SK-N-SH (cell line): ENCODE measurements around the gene FAM83F. TPM values are rescaled to one million over a fixed set of nuclear protein-coding genes. Genes with fewer than 3 reads are reported as not detected.

Experiments
- CTCF ChIA-PET: fragments of 300-600, 350-600 bp; formaldehyde crosslinking; extraction: SDS; loops from one replicate; lab custom pipeline; 2021; lab: Yijun Ruan, JAX
- POLR2A ChIA-PET: fragments of 350-600 bp; sonication (Branson Sonifier 250); formaldehyde crosslinking; extraction: SDS; loops from one replicate; lab custom pipeline; 2020; ENCODE audit warnings: antibody characterized with exemption, inconsistent platforms; lab: Yijun Ruan, JAX
- DNase-seq: peaks from one replicate; pipeline ENCODE4 v3.0.0; 2012
- H2AFZ ChIP-seq: fragments of 200-600 bp; sonication (generic); 2 replicates; pipeline ENCODE4 v1.8.1; 2016; ENCODE audit warnings: antibody characterized with exemption, mild to moderate bottlenecking, low read depth
- H3F3A ChIP-seq: fragments of 200-600 bp; sonication (generic); replicated peaks from 2 replicates; pipeline ENCODE3; 2016; ENCODE audit warnings: antibody characterized with exemption, mild to moderate bottlenecking; ENCODE audit not compliant: insufficient read depth
- H3K27ac ChIP-seq, 2 experiments: fragments of 200-500 bp in 1 of 2; fragments of 200-600 bp in 1 of 2; sonication (Bioruptor generic) in 1 of 2; sonication (generic), shearing (Covaris generic) in 1 of 2; 2 replicates each; pipeline versions ENCODE4 v1.5.1 to v1.6.1; 2014 to 2016; ENCODE audit warnings: low read depth in 2 of 2, inconsistent platforms in 1 of 2, low read length in 1 of 2, mild to moderate bottlenecking in 1 of 2, mixed read lengths in 1 of 2
- H3K27me3 ChIP-seq: fragments of 200-600 bp; sonication (generic), shearing (Covaris generic); 2 replicates; pipeline ENCODE4 v1.6.1; 2016; ENCODE audit warnings: mixed run types; ENCODE audit not compliant: insufficient read depth
- H3K36me3 ChIP-seq, 2 experiments: fragments of 200-500 bp in 1 of 2; fragments of 200-600 bp in 1 of 2; sonication (Bioruptor generic) in 1 of 2; sonication (generic) in 1 of 2; replicated peaks in 1 of 2; 2 replicates each; pipeline versions ENCODE3 to v1.5.1; 2014 to 2016; ENCODE audit warnings: low read length in 1 of 2, mild to moderate bottlenecking in 1 of 2; ENCODE audit not compliant: insufficient read depth in 2 of 2, control insufficient read depth in 1 of 2
- H3K4me1 ChIP-seq, 2 experiments: fragments of 200-500 bp in 1 of 2; fragments of 200-600 bp in 1 of 2; sonication (Bioruptor generic) in 1 of 2; sonication (generic), shearing (Covaris generic) in 1 of 2; 2 replicates each; pipeline versions ENCODE4 v1.5.1 to v1.6.1; 2014 to 2016; ENCODE audit warnings: low read depth in 1 of 2, low read length in 1 of 2, mixed run types in 1 of 2; ENCODE audit not compliant: insufficient read depth in 2 of 2, control insufficient read depth in 1 of 2
- H3K4me2 ChIP-seq: fragments of 200-600 bp; sonication (generic), shearing (Covaris generic); 2 replicates; pipeline ENCODE4 v1.6.1; 2017; ENCODE audit warnings: mixed run types
- H3K4me3 ChIP-seq, 2 experiments: fragments of 200-500 bp in 1 of 2; fragments of 200-600 bp in 1 of 2; sonication (Bioruptor generic) in 1 of 2; sonication (generic), shearing (Covaris generic) in 1 of 2; 2 replicates each; pipeline versions ENCODE4 v1.5.1 to v1.8.1; 2014 to 2016; ENCODE audit warnings: low read depth in 2 of 2, inconsistent platforms in 1 of 2, low read length in 1 of 2, mild to moderate bottlenecking in 1 of 2, mixed read lengths in 1 of 2, moderate library complexity in 1 of 2
- H3K79me2 ChIP-seq: fragments of 200-600 bp; sonication (generic); 2 replicates; pipeline ENCODE4 v1.8.1; 2017; ENCODE audit warnings: mild to moderate bottlenecking; ENCODE audit not compliant: insufficient read depth
- H3K9ac ChIP-seq: fragments of 200-600 bp; sonication (generic); 2 replicates; pipeline ENCODE4 v1.6.1; 2017; ENCODE audit warnings: mixed run types
- H3K9me2 ChIP-seq: fragments of 200-600 bp; sonication (generic); 2 replicates; pipeline ENCODE4 v1.6.1; 2017; ENCODE audit warnings: mixed run types
- H3K9me3 ChIP-seq: fragments of 200-600 bp; sonication (generic); 2 replicates; pipeline ENCODE4 v1.6.1; 2017; ENCODE audit warnings: mixed run types, mild to moderate bottlenecking, moderate library complexity
- H4K20me1 ChIP-seq: fragments of 200-600 bp; sonication (generic); 2 replicates; pipeline ENCODE4 v1.6.1; 2017; ENCODE audit warnings: mild to moderate bottlenecking, mixed run types; ENCODE audit not compliant: insufficient read depth
- EP300 ChIP-seq, 2 experiments: IDR thresholded peaks; 2 replicates each; pipeline versions ENCODE4 v1.4.0 to v1.6.1; 2012; ENCODE audit warnings: borderline replicate concordance in 1 of 2, low read depth in 1 of 2, low read length in 1 of 2
- FOSL2 ChIP-seq: IDR thresholded peaks from 2 replicates; pipeline ENCODE4 v1.4.0; 2012; ENCODE audit warnings: low read depth, mild to moderate bottlenecking, moderate library complexity, borderline replicate concordance
- FOXJ3 ChIP-seq: sonication (generic); formaldehyde crosslinking; IDR thresholded peaks from 2 replicates; pipeline ENCODE4 v1.5.1; 2020; ENCODE audit warnings: mild to moderate bottlenecking, missing genetic modification reagents
- FOXM1 ChIP-seq: IDR thresholded peaks from 2 replicates; pipeline ENCODE4 v1.4.0; 2012; ENCODE audit warnings: low read depth, mild to moderate bottlenecking
- GABPA ChIP-seq: IDR thresholded peaks from 2 replicates; pipeline ENCODE4 v1.4.0; 2012; ENCODE audit warnings: low read depth, mild to moderate bottlenecking
- GATA2 ChIP-seq: sonication (generic); formaldehyde crosslinking; IDR thresholded peaks from 2 replicates; pipeline ENCODE4 v1.5.0; 2020; ENCODE audit warnings: mild to moderate bottlenecking, missing genetic modification reagents
- IRF3 ChIP-seq: fragments of 150-350 bp; IDR thresholded peaks from 2 replicates; pipeline ENCODE4 v1.6.1; 2016; ENCODE audit warnings: mild to moderate bottlenecking, low read depth, low read length
- MEF2A ChIP-seq: IDR thresholded peaks from 2 replicates; pipeline ENCODE4 v1.4.0; 2012; ENCODE audit warnings: low read depth, borderline replicate concordance
- NRF1 ChIP-seq: IDR thresholded peaks from 2 replicates; pipeline ENCODE4 v1.6.1; 2012; ENCODE audit warnings: low read depth, mild to moderate bottlenecking, low read length
- PBX3 ChIP-seq: IDR thresholded peaks from 2 replicates; pipeline ENCODE4; 2012
- RAD21 ChIP-seq: IDR thresholded peaks from 2 replicates; pipeline ENCODE4 v1.6.1; 2012; ENCODE audit warnings: mild to moderate bottlenecking, low read length
- RFX5 ChIP-seq: IDR thresholded peaks from 2 replicates; pipeline ENCODE4 v1.6.1; 2012; ENCODE audit warnings: mild to moderate bottlenecking, improper control_type of control experiment, low read length
- RXRA ChIP-seq: IDR thresholded peaks from 2 replicates; pipeline ENCODE4 v1.4.0; 2012; ENCODE audit warnings: low read depth, mild to moderate bottlenecking, borderline replicate concordance
- TCF12 ChIP-seq: IDR thresholded peaks from 2 replicates; pipeline ENCODE4 v1.4.0; 2012
- TEAD4 ChIP-seq: IDR thresholded peaks from 2 replicates; pipeline ENCODE4 v1.4.0; 2012; ENCODE audit warnings: mild to moderate bottlenecking, borderline replicate concordance; ENCODE audit not compliant: insufficient read depth
- USF1 ChIP-seq: IDR thresholded peaks from 2 replicates; pipeline ENCODE4 v1.4.0; 2012; ENCODE audit warnings: low read depth, borderline replicate concordance
- USF2 ChIP-seq: fragments of 150-350 bp; IDR thresholded peaks from 2 replicates; pipeline ENCODE4 v1.6.1; 2017; ENCODE audit warnings: antibody characterized with exemption, low read length, low read depth, borderline replicate concordance
- YY1 ChIP-seq: IDR thresholded peaks from 2 replicates; pipeline ENCODE4 v1.4.0; 2012; ENCODE audit warnings: low read depth, mild to moderate bottlenecking
- ZBTB33 ChIP-seq: IDR thresholded peaks from 2 replicates; pipeline ENCODE4 v1.4.0; 2012; ENCODE audit warnings: low read depth, borderline replicate concordance
- WGBS: methylation state at CpG from one replicate; pipeline ENCODE4 v1.1.6; 2017; ENCODE audit warnings: low lambda C conversion rate; 5-methylcytosine and 5-hydroxymethylcytosine counted together
- polyA plus RNA-seq, 3 experiments: library from polyadenylated mRNA; depleted of rRNA; stranded (reverse); fragments of >200 nt; gene quantifications; 2 replicates each; pipeline ENCODE4 v1.2.3, GENCODE V29; 2012

Gene FAM83F
- polyA plus RNA-seq, 1 of the 3 experiments (the other 2 are of a cell fraction): not detected

GRCh38 chr22:40042312-40042711, 47.6 kb downstream of the FAM83F start:
- Histone ChIP-seq H3K4me1 (peaks cover 8 to 12% of the 10 kb centered on the region in 2 experiments; a peak in 2 of 4 replicates), H3K9ac (no peak overlapping the region), H3K4me2 (no peak overlapping the region), H3K79me2 (peaks cover 3% of the 10 kb centered on the region; the same call in 1 of the 2 replicates), H3K4me3 (no peak overlapping the region), H3K9me3 (no peaks in the 10 kb centered on the region), H3K27ac (no peak overlapping the region), H4K20me1 (no peaks in the 10 kb centered on the region), H3K36me3 (no peaks in the 10 kb centered on the region), H2AFZ (no peak overlapping the region), H3K9me2 (no peaks in the 10 kb centered on the region), H3K27me3 (no peaks in the 10 kb centered on the region), H3F3A (no peaks in the 10 kb centered on the region)
- CTCF ChIA-PET: no interaction called here
- TF ChIP-seq TCF12 (no peak), EP300 (IDR thresholded peaks at IDR 0.05; ENCODE audit: borderline replicate concordance in 1 of 2, low read depth in 1 of 2, low read length in 1 of 2) (no peak), FOSL2 (no peak), RXRA (no peak), PBX3 (no peak), FOXM1 (no peak), GATA2 (CRISPR knock-in tag) (no peak), MEF2A (no peak), NRF1 (no peak), GABPA (no peak), YY1 (no peak), FOXJ3 (CRISPR knock-in tag) (no peak)
- WGBS: 80% methylated on average over 1 of the region's 4 CpGs
- POLR2A ChIA-PET: no interaction called here
- no peak for DNase-seq

- no peak overlapping the region for H3K9ac ChIP-seq
- no peak overlapping the region for H3K27ac ChIP-seq
- no peak overlapping the region for H2AFZ ChIP-seq
- H3F3A ChIP-seq: no peaks in the 10 kb centered on the region
- ChIA-PET CTCF (interaction anchor here (0.8 to 2.4 kb wide), 2 partner anchors 421 to 509 kb away, joined by 3 to 14 read pairs; no protein-coding TSS in a partner anchor), POLR2A (interaction anchor here (1.5 to 1.6 kb wide), 2 partner anchors 304 to 520 kb away, joined by 7 read pairs; partner anchors contain the start of gene ADSL)
- 77% methylated on average over 4 of the region's 8 CpGs for WGBS
- H3K27me3 ChIP-seq: no peaks in the 10 kb centered on the region
- H3K9me2 ChIP-seq: no peaks in the 10 kb centered on the region
- H3K4me1 ChIP-seq: peaks cover 8 to 12% of the 10 kb centered on the region in 2 experiments; a peak in 2 of 4 replicates
- H3K36me3 ChIP-seq: no peaks in the 10 kb centered on the region
- no peak for TF ChIP-seq USF1
- TF ChIP-seq NRF1: no peak
- TF ChIP-seq RFX5: no peak
- no peak for TF ChIP-seq ZBTB33
- TF ChIP-seq TEAD4: no peak
- TF ChIP-seq RXRA: no peak
- TF ChIP-seq IRF3: no peak
- no peak for TF ChIP-seq USF2
- no peak for TF ChIP-seq EP300 (IDR thresholded peaks at IDR 0.05; ENCODE audit: borderline replicate concordance in 1 of 2, low read depth in 1 of 2, low read length in 1 of 2)
- no peak for TF ChIP-seq RAD21
- TF ChIP-seq TCF12: no peak
- H4K20me1 ChIP-seq: no peaks in the 10 kb centered on the region
- no peaks in the 10 kb centered on the region for H3K9me3 ChIP-seq
- no peak overlapping the region for H3K4me3 ChIP-seq
- peaks cover 3% of the 10 kb centered on the region; the same call in 1 of the 2 replicates for H3K79me2 ChIP-seq
- DNase-seq: no peak
- no peak overlapping the region for H3K4me2 ChIP-seq
Observed at GRCh38 chr22:40043081-40043480, 48.3 kb downstream of the FAM83F start.
